RPMI8226 (cell line): ENCODE data around the gene SLC2A5.
A peak's percentile ranks its signal among the peaks of the same experiment; 100 is the strongest.
"Not testable (repeated sequence)": the region's sequence is repeated elsewhere in the genome, so short reads cannot be mapped to it uniquely, and the experiment has no call there.

Experiments used
- DNase-seq: peaks from one replicate; pipeline ENCODE4 v3.0.0-alpha.2; 2015

SLC2A5 gene

GRCh38 chr1:9069326-9070100, at the start of gene SLC2A5:
Gene SLC2A5, minus strand, starts transcription at chr1:9069635. Its CDS starts 99 bp downstream, at chr1:9069536.
- peak; percentile 91 for DNase-seq

- DNase-seq: no peak
Observed at GRCh38 chr1:9118186-9118585, 48.8 kb upstream of the SLC2A5 start.

- DNase-seq: no peak
Observed at GRCh38 chr1:9115351-9116205, 46.1 kb upstream of the SLC2A5 start.

- no peak for DNase-seq
Observed at GRCh38 chr1:9112961-9113880, 43.8 kb upstream of the SLC2A5 start.

GRCh38 chr1:9111957-9112356, 42.5 kb upstream of the SLC2A5 start:
- no peak for DNase-seq

- DNase-seq: no peak
Observed at GRCh38 chr1:9111357-9111691, 41.9 kb upstream of the SLC2A5 start.

GRCh38 chr1:9110669-9111356, 41.4 kb upstream of the SLC2A5 start:
- DNase-seq: peak; percentile 84

- DNase-seq: no peak
Observed at GRCh38 chr1:9108056-9108665, 38.7 kb upstream of the SLC2A5 start.

- no peak for DNase-seq
Observed at GRCh38 chr1:9107136-9107535, 37.7 kb upstream of the SLC2A5 start.

- no peak for DNase-seq
Observed at GRCh38 chr1:9106286-9106685, 36.9 kb upstream of the SLC2A5 start.

GRCh38 chr1:9105336-9105867, 36.0 kb upstream of the SLC2A5 start:
- no peak for DNase-seq

- DNase-seq: peak; percentile 80
Observed at GRCh38 chr1:9101510-9102146, 32.2 kb upstream of the SLC2A5 start.

GRCh38 chr1:9100471-9101043, 31.1 kb upstream of the SLC2A5 start:
- no peak for DNase-seq

- DNase-seq: no peak
Observed at GRCh38 chr1:9099555-9099954, 30.1 kb upstream of the SLC2A5 start.

GRCh38 chr1:9097947-9098705, 28.7 kb upstream of the SLC2A5 start:
- no peak for DNase-seq

- no peak for DNase-seq
Observed at GRCh38 chr1:9095818-9096217, 26.4 kb upstream of the SLC2A5 start.

GRCh38 chr1:9093996-9094595, 24.7 kb upstream of the SLC2A5 start:
- not testable (repeated sequence) for DNase-seq

- no peak for DNase-seq
Observed at GRCh38 chr1:9093581-9093980, 24.1 kb upstream of the SLC2A5 start.

- DNase-seq: no peak
Observed at GRCh38 chr1:9093091-9093490, 23.7 kb upstream of the SLC2A5 start.

GRCh38 chr1:9088807-9089206, 19.4 kb upstream of the SLC2A5 start:
- no peak for DNase-seq
